ENCODE results near the gene ZNF526. TPM values are rescaled to one million over a fixed set of nuclear protein-coding genes. Genes with fewer than 3 reads are reported as not detected.

ZNF526 gene
- total and polyA plus RNA-seq, 8 donors, result 2.4 to 7.5 (median 5.6) TPM

- WGBS, 2 donors, result 65 to 86% methylated on average over 4 of the region's 4 CpGs
- intact Hi-C loops (cut with DNase I), result no loop called here
- Histone ChIP-seq H3K4me1 (no peaks in the 10 kb centered on the region), H3K27ac (no peak overlapping the region), H3K9me3 (no peaks in the 10 kb centered on the region), H3K4me3 (no peak overlapping the region), H3K27me3 (no peaks in the 10 kb centered on the region), H3K36me3 (peaks cover 6 to 59% (median 36%) of the 10 kb centered on the region in 3 donors)
- TF ChIP-seq CTCF (IDR thresholded peaks at IDR 0.05), result no peak
- FAIRE-seq, result no peak
- DNase-seq, result peak in 1 of 6 donors; percentile 6
- no peak for ATAC-seq
Observed at GRCh38 chr19:42229301-42229854, 9.3 kb downstream of the ZNF526 start.

- H3K27ac ChIP-seq, result no peak overlapping the region
- intact Hi-C loops (cut with DNase I), result no loop called here
- FAIRE-seq (no peak), DNase-seq (peak in 1 of 6 donors; percentile 28), ATAC-seq (peak in 1 of 4 donors; percentile 11)
- no peaks in the 10 kb centered on the region for H3K4me1 ChIP-seq
- WGBS, 2 donors, result 46 to 56% methylated on average over 8 of the region's 8 CpGs
- TF ChIP-seq CTCF (IDR thresholded peaks at IDR 0.05), result no peak
- H3K9me3 ChIP-seq, result no peaks in the 10 kb centered on the region
- H3K4me3 ChIP-seq, result no peak overlapping the region
- H3K27me3 ChIP-seq, result no peaks in the 10 kb centered on the region
- peaks cover 6 to 57% (median 35%) of the 10 kb centered on the region in 3 donors for H3K36me3 ChIP-seq
Observed at GRCh38 chr19:42229855-42230351, 9.8 kb downstream of the ZNF526 start.

GRCh38 chr19:42230571-42230970, 10.5 kb downstream of the ZNF526 start:
- Histone ChIP-seq H3K27ac (no peak overlapping the region), H3K9me3 (no peaks in the 10 kb centered on the region), H3K4me3 (no peak overlapping the region), H3K36me3 (peaks cover 4 to 59% (median 30%) of the 10 kb centered on the region in 3 donors), H3K4me1 (no peaks in the 10 kb centered on the region), H3K27me3 (no peaks in the 10 kb centered on the region)
- 80 to 83% methylated on average over 4 of the region's 4 CpGs for WGBS, 2 donors
- DNase-seq, result peak in 1 of 6 donors; percentile 31
- FAIRE-seq, result no peak
- TF ChIP-seq CTCF (IDR thresholded peaks at IDR 0.05), result no peak
- intact Hi-C loops (cut with DNase I), result no loop called here
- no peak for ATAC-seq

GRCh38 chr19:42232435-42232834, 12.3 kb downstream of the ZNF526 start:
- FAIRE-seq, result no peak
- ATAC-seq, result no peak
- peaks cover 4 to 56% (median 29%) of the 10 kb centered on the region in 3 donors for H3K36me3 ChIP-seq

More at GRCh38 chr19:42232435-42232834, 12.3 kb downstream of the ZNF526 start:
- peak in 1 of 6 donors; percentile 37 for DNase-seq
- H3K9me3 ChIP-seq, result no peaks in the 10 kb centered on the region
- no peak overlapping the region for H3K27ac ChIP-seq
- no peaks in the 10 kb centered on the region for H3K27me3 ChIP-seq
- 91 to 94% methylated on average over 10 of the region's 10 CpGs for WGBS, 2 donors
- no peak for TF ChIP-seq CTCF (IDR thresholded peaks at IDR 0.05)
- H3K4me1 ChIP-seq, result no peaks in the 10 kb centered on the region
- intact Hi-C loops (cut with DNase I), result no loop called here
- H3K4me3 ChIP-seq, result no peak overlapping the region
